Superior temporal gyrus (tissue), 1 donor: ENCODE data around the gene SLC1A6.
"Not testable (repeated sequence)": the region's sequence is repeated elsewhere in the genome, so short reads cannot be mapped to it uniquely, and the experiment has no call there.

Experiments used
- DNase-seq: peaks from one replicate; pipeline ENCODE4 v3.0.0-alpha.2; 2016; ENCODE audit errors: extremely low spot score

SLC1A6 gene

DNA sequence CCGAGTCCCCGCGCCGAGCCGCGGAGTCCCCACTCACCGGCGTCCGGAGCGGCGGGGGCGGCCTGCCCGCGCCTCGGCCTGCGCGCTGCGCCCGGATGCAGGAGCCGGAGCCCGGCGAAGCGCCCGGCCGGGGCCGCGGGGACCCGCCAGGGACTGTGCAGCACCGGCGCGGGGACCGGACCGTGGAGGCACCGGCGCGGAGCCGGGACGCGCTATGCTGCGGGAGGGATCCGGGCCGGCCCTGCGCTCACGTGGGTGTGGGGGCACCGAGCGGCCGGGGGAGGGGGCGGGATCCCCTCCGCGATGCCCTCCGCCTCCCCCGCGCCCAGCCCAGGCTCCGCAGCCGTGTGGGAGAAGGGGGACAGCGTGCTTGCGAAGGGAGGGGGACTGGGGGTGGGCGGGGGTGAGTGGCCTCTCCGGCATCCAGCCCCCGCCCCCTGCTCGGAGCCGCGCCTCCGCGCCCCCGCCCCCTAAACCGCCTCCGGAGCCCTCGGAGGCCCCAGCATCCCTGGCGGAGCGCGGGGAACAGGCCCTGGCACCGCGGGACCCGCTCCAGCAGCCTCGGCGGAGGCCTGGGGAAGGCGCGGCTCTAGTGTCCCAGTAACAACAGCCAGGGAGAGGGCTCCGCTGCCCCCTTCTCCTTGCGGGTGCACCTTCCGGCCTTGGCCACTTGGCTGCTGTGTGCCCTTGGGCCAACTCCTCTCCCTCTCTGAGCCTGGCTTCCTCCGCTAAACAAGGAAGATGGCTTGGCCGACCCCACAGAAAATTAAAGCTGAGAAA lies at the start of gene SLC1A6:
SLC1A6 (minus strand) TSS at position 389 of the 780 bp plus-strand sequence. CDS start 6,954 bp downstream, outside the sequence.
- no peak for DNase-seq

DNA sequence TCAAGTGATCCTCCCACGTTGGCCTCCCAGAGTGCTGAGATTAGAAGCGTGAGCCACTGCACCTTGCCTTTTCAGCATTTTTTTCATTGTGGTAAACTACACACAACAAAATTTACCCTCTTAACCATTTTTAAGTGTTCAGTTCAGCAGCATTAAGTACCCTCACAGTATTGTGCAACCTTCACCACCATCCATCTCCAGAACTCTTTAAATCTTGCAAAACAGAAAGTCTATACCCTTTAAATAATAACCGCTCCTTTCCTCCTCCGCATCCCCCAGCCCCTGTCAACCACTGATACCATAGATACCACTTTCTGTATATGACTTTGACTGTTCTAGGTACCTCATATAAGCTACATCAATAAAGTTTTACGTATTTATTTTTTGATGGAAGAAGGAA lies 48.8 kb upstream of the SLC1A6 start:
- DNase-seq, result no peak

- DNase-seq, result no peak
Observed at GRCh38 chr19:15025217-15025616, 45.6 kb upstream of the SLC1A6 start.

DNA sequence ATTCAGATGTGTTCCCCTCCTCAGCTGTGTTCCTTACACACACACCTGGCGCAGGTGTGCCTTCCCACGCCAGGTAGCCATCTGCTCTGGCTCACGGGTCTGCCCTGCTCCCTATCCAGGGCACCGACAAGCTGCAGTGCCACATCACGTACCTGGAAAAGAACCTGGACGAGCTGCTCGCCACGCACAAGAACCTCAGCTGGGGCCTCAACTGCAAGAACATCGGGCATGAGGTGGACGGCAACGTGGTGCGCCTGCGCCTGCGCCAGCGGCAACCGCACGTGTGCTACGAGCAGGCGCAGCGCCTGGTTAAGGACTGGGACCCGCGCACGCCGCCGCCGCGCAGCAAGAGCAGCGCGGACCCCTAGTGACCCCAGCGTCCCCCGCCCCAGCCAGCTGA lies 43.1 kb upstream of the SLC1A6 start:
- DNase-seq, result no peak

DNA sequence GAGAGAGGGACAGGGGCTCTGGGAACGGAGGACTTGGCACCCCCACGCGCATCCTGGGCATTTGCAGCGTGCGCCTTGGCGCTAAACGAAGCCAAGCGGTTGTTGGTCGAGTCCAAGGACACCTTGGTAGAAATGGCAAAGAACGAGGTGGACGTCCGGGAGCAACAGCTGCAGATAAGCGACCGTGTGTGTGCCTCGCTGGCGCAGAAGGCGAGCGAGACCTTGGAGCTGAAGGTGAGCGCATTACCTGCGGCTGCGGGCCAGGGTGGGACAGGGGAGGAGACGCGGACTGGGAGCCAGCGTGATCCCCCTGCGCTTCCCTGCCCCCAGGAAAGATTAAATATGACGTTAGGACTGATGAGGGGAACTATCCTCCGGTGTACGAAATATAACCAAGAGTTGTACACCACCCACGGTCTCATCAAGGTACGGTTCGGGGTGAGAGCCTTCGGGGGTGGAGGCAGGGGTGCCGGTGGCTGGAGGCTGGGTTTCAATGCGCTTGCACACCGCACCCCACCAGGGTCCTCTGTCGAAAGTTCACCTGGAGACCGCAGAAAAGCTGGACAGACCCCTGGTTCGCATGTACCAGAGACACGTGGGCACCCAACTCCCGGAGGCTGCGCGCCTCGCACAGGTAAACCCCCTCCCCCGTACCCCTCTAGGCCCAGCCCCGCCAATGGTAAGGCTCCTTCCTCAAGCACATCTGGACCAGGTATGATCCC lies 41.8 kb upstream of the SLC1A6 start:
- no peak for DNase-seq

GRCh38 chr19:15018836-15019235 lies 39.2 kb upstream of the SLC1A6 start:
- DNase-seq, result not testable (repeated sequence)

GRCh38 chr19:15015946-15016542 lies 36.4 kb upstream of the SLC1A6 start:
- DNase-seq, result no peak

DNA sequence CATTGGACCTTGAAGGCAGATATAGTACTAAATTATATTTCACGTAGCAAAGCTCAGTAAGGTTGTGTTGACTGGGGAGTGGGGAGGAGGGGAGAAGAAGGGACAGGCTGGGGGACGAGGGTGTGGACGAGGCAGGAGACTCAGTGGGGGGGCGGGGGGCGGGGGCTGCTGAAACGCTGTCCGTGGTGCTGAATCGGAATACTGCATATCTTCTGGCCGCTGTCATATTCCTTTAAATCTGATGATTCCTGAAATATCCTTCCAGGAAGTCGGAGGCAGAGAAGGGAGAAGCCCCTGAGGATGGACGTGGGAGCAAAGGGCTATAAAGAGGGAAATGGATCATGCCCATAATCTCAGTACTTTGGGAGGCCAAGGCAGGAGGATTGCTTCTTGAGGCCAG lies 34.9 kb upstream of the SLC1A6 start:
- no peak for DNase-seq

DNA sequence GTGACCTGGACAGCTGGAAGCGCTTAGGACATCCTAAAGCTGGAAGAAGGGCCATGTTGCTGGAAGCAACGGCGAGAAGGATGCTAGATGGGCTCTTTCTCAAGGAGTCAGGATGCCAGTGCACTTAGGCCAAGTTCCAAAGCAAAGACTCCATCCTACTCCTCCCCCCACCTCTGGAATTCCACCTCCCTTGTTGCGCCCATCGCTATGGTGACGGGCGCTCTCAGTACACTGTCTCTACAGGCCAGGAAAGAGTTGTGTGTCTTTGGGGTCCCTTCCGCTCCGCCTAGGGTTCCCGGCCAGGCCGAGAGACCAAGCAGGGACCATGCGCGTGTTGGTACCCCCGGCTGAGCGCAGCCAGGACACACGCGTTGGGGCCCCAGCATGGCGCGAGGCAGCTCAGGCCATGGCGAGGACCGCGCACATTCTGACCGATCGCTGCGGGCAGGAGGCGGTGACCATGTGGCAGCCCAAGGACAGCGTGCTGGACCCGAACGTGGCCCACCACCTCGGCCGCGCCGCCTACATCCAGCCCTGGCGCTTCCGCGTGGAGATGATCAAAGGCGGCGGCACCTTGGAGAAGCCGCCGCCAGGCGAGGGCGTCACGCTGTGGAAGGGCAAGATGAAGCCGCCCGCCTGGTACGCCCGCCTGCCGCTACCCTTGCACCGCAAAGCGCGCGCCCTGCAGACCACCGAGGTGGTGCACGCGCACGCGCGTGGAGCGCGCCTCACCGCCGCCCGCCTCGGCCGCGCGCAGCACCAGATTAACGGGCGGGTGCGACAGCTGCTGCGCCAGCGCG lies 31.0 kb upstream of the SLC1A6 start:
- no peak for DNase-seq

GRCh38 chr19:15008308-15008707 lies 28.6 kb upstream of the SLC1A6 start:
- no peak for DNase-seq

GRCh38 chr19:14997981-14998380 lies 18.3 kb upstream of the SLC1A6 start:
- no peak for DNase-seq

- no peak for DNase-seq
Observed at GRCh38 chr19:14992780-14993179, 13.1 kb upstream of the SLC1A6 start.

GRCh38 chr19:14985133-14985532 lies 5.5 kb upstream of the SLC1A6 start:
- DNase-seq, result no peak

- DNase-seq, result peak; percentile 23
Observed at GRCh38 chr19:14978161-14978776, 1.4 kb downstream of the SLC1A6 start.

- no peak for DNase-seq
Observed at GRCh38 chr19:14977128-14977527, 2.5 kb downstream of the SLC1A6 start.

- no peak for DNase-seq
Observed at GRCh38 chr19:14974488-14974887, 5.2 kb downstream of the SLC1A6 start.

- DNase-seq, result peak; percentile 20
Observed at GRCh38 chr19:14972676-14973075, 7.0 kb downstream of the SLC1A6 start.

DNA sequence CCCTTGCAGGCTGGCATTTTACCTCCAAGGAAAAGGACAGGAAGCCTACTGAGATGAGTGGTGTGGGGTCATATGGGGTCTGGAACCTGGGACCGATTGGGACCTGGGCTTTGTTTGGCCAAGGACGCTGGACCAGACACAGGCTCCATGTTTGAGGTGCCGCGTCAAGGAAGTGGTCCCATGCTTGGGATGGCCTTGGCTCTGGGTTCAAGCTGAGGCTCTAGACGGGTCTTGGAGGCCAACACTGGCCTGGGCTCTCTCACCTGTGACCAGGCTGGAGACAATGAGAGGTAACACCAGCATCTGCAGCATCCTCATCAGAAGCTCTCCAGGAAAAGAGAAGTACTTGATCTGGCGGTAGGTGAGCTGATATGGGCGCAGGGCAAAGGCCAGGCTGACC lies 8.2 kb downstream of the SLC1A6 start:
- DNase-seq, result no peak

DNA sequence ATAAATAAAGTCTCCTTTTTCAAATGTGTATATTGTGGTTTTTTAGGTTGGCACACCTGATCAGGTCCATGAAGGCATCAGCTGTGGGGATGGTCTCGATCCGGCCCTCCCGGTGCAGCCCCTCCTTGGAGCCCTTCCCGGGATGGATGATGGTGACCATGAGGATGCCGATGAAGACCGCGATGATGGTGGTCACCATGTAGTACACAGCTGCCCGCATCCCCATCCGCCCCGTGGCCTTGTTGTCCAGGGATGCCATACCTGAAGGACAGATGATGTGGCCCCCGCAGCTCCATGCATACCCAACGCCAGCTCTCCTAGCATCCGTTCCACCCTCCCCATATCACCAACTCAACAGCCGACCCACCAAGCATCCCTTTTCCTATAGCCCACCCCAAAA lies 11.4 kb downstream of the SLC1A6 start:
- no peak for DNase-seq

GRCh38 chr19:14961956-14962685 lies 17.5 kb downstream of the SLC1A6 start:
- no peak for DNase-seq

DNA sequence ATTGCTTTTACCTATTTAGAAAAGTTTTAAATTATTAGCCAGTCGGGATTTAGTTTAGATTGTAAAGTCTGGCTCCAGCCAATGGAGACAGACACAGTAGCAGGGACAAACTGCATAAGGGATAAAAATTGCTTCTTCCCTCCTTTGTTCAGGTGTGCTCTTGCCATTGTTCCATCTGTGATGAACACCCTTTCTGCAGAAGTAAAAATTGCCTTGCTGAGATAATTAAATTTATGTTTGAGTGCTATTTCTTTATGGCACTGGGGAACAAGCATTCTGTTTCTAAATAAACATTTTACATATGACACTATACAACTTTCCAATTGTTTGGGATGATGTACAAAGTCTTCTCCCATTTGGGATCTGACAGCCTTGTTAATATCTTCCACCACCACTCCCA lies 20.4 kb downstream of the SLC1A6 start:
- no peak for DNase-seq
